Breast epithelium (tissue), 4 donors: ENCODE results near the gene ROPN1B. TPM values are rescaled to one million over a fixed set of nuclear protein-coding genes. Genes with fewer than 3 reads are reported as not detected.
A peak's percentile ranks its signal among the peaks of the same experiment; 100 is the strongest.
"Not testable (repeated sequence)": the region's sequence is repeated elsewhere in the genome, so short reads cannot be mapped to it uniquely, and the experiment has no call there.

ENCODE experiments used
- DNase-seq, 2 donors: peaks; one replicate each; pipeline ENCODE4 v3.0.0-alpha.2; 2019; ENCODE audit warnings: low spot score in 2 of 2
- H3K27ac ChIP-seq, 2 donors: fragments of 200-600 bp; sonication (generic) in 1 of 2; one replicate each; pipeline ENCODE4 v1.5.1; 2016 to 2019; ENCODE audit warnings: mild to moderate bottlenecking in 1 of 2
- H3K27me3 ChIP-seq, 2 donors: fragments of 200-600 bp; sonication (generic) in 1 of 2; one replicate each; pipeline versions ENCODE4 v1.5.1 to v1.6.0; 2017 to 2019; ENCODE audit warnings: control low read depth in 1 of 2, mild to moderate bottlenecking in 1 of 2
- H3K36me3 ChIP-seq: fragments of 200-600 bp; one replicate; pipeline ENCODE4 v1.5.1; 2019
- H3K4me1 ChIP-seq, 2 donors: fragments of 200-600 bp; sonication (generic); one replicate each; pipeline ENCODE4 v1.5.1; 2016 to 2019; ENCODE audit warnings: control low read depth in 1 of 2
- H3K4me3 ChIP-seq, 3 donors: fragments of 200-600 bp; sonication (generic); 1 replicate in 2 of 3; 2 replicates in 1 of 3; pipeline ENCODE4 v1.5.1; 2016 to 2019; ENCODE audit warnings: mild to moderate bottlenecking in 3 of 3, moderate library complexity in 2 of 3
- H3K9me3 ChIP-seq, 2 donors: fragments of 200-600 bp; sonication (generic) in 1 of 2; one replicate each; pipeline ENCODE4 v1.5.1; 2016 to 2019; ENCODE audit warnings: control low read depth in 1 of 2
- intact Hi-C: fragments of 100-400 bp; cut with DNase I; formaldehyde crosslinking; loops from one replicate; pipeline ENCODE4 v1.15.1; 2023; ENCODE audit warnings: low total_unique reads
- total RNA-seq, 3 donors: library from RNA; depleted of rRNA; stranded (reverse); fragments of >200 nt; gene quantifications; one replicate each; pipeline ENCODE4 v1.1.0, GENCODE V29; 2016
- TF ChIP-seq, protein P1 (sequence below), 3 donors: fragments of 450-650 bp; IDR thresholded peaks; one replicate each; pipeline ENCODE4 v1.5.1; 2016 to 2017; ENCODE audit warnings: antibody characterized with exemption in 3 of 3, mild to moderate bottlenecking in 3 of 3, moderate library complexity in 3 of 3

Gene ROPN1B
- total RNA-seq: 10 to 100 TPM in 1 of 3 donors, 1 to 10 TPM in 1, not detected in 1; 3.3 to 17.7 TPM

DNA sequence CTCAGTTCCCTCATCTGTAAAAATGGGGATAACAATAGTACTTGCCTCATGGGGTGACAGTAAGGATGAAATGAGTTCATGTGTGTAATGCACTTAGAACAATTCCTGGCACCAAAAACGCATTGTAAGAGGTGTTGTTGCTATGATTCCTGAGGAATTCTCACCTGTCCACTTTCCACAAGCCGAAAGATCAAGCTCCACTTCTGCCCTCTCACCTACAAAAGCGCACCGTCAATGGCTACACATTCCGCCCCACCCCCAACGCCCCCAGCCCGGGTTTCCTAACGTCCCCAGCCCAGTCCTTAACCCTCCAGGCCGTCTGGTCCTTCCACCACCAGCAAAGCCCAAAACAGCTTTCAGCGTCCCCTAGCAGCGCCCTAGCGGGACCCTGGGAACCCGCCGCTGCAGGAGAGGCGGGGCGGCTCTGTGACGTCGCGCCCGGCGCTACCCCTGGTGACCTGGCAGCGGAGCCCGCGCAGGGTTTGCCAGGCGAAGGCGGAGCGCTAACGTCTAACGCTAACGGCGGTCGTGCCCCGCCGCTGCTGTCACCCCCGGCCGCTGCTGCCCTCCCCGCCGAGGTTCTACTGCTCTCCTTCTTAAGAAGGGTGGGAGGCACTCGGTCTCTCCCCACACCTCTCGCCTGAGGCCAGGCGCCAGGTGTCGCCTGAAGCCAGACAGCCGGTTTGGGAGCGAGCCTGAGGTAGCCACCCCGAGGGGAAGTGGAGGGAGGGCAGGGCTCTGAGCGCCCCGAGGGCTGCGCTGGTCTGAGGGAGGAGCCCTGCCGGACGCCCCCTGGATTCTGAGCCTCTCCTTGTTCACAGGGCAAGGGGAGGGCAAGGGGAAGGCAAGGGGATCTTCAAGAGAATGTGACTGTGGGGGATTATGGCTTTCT, at the start of gene ROPN1B:
Gene ROPN1B (plus strand): TSS at position 478 of the 892 bp plus-strand sequence. CDS start 2,877 bp downstream, outside the sequence.
- H3K9me3 ChIP-seq, H3K27ac ChIP-seq, H3K4me1 ChIP-seq, DNase-seq, intact Hi-C loops, H3K36me3 ChIP-seq, H3K27me3 ChIP-seq: not testable (repeated sequence)
- H3K4me3 ChIP-seq: peak within 1 kb of the TSS in 1 of 3 donors; percentile 51

DNA sequence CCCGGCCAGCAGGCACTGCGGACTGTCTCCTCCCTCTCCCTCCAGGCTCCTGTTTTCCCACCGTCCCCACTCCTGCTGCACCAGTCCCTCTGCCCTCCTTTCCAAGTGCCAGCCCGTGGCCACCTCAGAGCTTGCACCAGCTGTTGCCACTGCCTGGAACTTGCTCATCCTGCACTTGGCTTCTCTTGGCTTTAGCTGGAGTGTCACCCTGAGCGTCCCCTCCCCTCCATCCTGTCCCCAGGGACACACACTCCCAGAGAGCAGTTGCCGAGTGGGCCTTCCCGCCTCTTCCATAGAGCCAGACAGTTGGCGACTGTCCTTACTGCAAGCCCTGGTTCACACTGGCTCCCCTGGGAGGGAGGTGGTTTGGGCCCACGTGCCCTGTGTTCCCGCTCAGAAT, 48.8 kb upstream of the ROPN1B start:
- not testable (repeated sequence) for H3K36me3 ChIP-seq, H3K9me3 ChIP-seq, H3K27ac ChIP-seq, H3K4me1 ChIP-seq, DNase-seq, H3K4me3 ChIP-seq, H3K27me3 ChIP-seq
- intact Hi-C loops: loop anchor here (5.0 kb wide), 1 partner anchor 1888 kb away; the partner anchor contains the start of gene KALRN

DNA sequence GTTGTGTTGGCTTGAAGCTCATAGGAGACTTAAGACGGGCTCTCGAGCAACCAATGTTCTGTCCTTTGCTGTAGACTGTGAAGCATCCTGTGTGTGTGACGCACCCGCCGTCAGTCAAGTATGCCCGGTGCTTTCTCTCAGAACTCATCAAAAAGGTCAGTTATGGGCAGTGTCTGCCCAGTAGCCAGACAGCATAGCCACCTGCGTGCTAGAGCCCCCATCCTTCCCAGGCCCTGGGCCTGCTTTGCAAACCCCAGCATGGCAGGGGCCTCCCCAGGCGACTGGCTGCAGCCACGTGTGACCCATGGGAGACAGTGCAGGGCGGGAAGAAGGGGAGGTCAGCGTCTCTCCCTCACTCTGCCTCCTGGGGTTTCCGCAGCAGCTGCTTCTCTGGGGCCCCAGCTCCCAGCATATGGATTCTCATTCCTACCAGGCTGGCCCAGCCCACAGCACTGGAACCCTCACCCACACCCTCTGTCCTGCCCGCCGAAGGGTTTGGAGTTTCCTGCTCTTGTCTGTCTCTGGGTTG, 48.2 kb upstream of the ROPN1B start:
- not testable (repeated sequence) for H3K4me3 ChIP-seq, H3K4me1 ChIP-seq, H3K27me3 ChIP-seq, DNase-seq, H3K36me3 ChIP-seq, H3K9me3 ChIP-seq, H3K27ac ChIP-seq
- intact Hi-C loops: loop anchor here (5.0 kb wide), 1 partner anchor 1889 kb away; the partner anchor contains the start of gene KALRN

DNA sequence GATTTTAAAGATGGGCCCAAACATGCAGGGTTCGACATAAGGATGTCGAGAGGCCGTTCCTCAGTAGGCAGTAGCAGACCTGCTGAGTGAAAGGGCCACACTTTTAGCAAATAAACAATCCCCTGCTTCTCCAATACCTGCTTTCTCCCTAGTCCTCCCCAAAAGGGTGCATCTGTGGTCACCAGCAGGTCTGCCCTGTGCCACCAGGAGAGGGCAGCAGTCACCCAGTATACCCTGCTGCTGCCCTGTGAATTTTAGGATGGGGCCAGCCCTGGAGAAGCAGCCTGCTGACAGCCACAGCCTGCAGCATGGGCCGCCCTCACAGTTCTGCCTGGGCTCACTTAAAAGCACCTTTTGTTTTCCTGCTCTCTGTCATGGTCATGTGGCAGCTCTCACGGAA, 47.3 kb upstream of the ROPN1B start:
- H3K27me3 ChIP-seq, H3K36me3 ChIP-seq, H3K27ac ChIP-seq, H3K9me3 ChIP-seq, H3K4me1 ChIP-seq, H3K4me3 ChIP-seq: not testable (repeated sequence)
- TF ChIP-seq, protein P1, sequence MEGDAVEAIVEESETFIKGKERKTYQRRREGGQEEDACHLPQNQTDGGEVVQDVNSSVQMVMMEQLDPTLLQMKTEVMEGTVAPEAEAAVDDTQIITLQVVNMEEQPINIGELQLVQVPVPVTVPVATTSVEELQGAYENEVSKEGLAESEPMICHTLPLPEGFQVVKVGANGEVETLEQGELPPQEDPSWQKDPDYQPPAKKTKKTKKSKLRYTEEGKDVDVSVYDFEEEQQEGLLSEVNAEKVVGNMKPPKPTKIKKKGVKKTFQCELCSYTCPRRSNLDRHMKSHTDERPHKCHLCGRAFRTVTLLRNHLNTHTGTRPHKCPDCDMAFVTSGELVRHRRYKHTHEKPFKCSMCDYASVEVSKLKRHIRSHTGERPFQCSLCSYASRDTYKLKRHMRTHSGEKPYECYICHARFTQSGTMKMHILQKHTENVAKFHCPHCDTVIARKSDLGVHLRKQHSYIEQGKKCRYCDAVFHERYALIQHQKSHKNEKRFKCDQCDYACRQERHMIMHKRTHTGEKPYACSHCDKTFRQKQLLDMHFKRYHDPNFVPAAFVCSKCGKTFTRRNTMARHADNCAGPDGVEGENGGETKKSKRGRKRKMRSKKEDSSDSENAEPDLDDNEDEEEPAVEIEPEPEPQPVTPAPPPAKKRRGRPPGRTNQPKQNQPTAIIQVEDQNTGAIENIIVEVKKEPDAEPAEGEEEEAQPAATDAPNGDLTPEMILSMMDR (IDR thresholded peaks at IDR 0.05): peak in 2 of 3 donors; percentile 48 to 67
- peak in 1 of 2 donors; percentile 43 for DNase-seq
- intact Hi-C loops: loop anchor here (5.0 kb wide), 1 partner anchor 1889 kb away; the partner anchor contains the start of gene KALRN

DNA sequence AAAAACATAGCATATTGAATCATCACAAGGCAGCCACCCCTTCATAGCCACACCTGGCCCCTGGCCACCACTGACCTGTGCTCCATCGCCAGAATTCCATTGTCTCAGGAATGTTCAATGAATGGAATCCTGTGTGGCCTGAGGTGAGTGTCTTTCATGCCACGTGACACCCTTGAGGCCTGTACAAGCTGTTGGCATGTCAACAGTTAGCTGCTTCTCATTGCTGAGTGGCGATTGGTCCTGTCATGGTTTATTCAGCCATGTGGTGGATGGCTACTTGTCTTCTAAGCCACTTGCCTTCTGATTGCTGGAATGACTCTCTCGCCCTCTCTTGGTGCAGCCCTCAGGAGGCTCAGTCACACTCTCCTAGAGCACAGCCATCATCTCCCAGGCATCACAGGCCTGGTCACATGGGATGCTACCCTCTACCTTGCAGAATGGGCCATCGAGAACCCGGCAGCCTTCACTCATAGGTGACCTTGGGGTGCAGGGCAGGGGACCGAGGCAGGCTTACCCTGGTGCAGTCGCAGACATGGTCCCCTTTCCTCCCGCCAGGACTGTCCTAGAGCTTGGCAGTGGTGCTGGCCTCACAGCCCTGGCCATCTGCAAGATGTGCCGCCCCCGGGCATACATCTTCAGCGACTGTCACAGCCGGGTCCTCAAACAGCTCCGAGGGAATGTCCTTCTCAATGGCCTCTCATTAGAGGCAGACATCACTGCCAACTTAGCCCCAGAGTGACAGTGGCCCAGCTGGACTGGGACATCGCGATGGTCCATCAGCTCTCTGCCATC, 45.5 kb upstream of the ROPN1B start:
- not testable (repeated sequence) for H3K27me3 ChIP-seq, H3K4me3 ChIP-seq, H3K27ac ChIP-seq, DNase-seq, H3K4me1 ChIP-seq, H3K36me3 ChIP-seq, H3K9me3 ChIP-seq
- intact Hi-C loops: loop anchor here (5.0 kb wide), 1 partner anchor 1891 kb away; the partner anchor contains the start of gene KALRN

DNA sequence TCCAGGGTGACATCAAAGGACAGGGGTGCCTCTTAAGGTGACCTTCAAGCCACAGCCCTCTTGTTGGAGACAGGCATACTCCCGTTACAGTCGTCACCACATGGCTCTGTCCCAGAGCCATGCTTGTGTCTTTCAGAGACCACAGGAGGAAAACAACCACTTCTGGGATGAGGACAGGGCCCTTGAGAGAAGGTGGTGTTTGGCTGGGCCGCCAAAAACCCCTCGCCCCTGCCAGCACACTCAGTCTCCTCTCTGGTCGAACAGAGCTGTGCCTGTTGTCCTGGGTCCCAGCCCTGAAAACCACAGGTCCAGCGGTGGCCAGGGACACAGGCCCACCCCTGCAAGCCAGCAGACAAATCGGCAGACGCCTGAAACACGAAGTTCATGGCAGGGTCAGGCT, 44.7 kb upstream of the ROPN1B start:
- H3K27ac ChIP-seq, H3K27me3 ChIP-seq, H3K9me3 ChIP-seq, H3K4me3 ChIP-seq, H3K36me3 ChIP-seq, H3K4me1 ChIP-seq, DNase-seq: not testable (repeated sequence)
- intact Hi-C loops: loop anchor here (5.0 kb wide), 1 partner anchor 1892 kb away; the partner anchor contains the start of gene KALRN

DNA sequence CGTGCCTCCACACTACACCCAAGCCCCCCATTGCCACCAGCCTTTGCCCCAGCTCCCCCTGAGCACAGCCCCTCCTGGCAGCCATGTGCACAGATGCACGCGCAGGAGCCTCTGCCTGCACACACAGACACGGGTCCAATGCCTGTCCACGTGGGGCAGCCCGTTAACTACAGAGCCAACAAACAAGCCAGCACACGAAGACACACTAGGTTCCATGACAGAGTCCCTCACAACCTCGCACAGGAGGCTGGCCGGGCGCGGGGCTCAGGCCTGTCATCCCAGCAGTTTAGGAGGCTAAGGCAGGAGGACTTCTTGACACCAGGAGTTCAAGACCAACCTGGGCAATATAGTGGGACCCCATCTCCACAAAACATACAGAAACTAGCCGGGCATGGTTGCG, 43.3 kb upstream of the ROPN1B start:
- not testable (repeated sequence) for H3K9me3 ChIP-seq, H3K27me3 ChIP-seq
- intact Hi-C loops: loop anchor here (5.0 kb wide), 1 partner anchor 883 kb away; no protein-coding TSS in a partner anchor

More for the DNA sequence above, 43.3 kb upstream of the ROPN1B start:
- not testable (repeated sequence) for H3K36me3 ChIP-seq, H3K27ac ChIP-seq, DNase-seq, H3K4me3 ChIP-seq, H3K4me1 ChIP-seq
